ENCODE measurements around the gene PELI2.

GRCh38 chr14:56270921-56271320, 152.7 kb downstream of the PELI2 start:
- TF ChIP-seq POLR2A (IDR thresholded peaks at IDR 0.05) (no peak), CTCF (IDR thresholded peaks at IDR 0.05) (no peak)
